GM19324 (cell line): ENCODE data around the gene ACKR2.

Experiments used
- ATAC-seq: cut with Tn5 transposase; IDR thresholded peaks from one replicate; pipeline ENCODE4 v1.9.1; 2021; ENCODE audit warnings: mild to moderate bottlenecking, moderate library complexity; ENCODE audit not compliant: unreplicated experiment, low FRiP score

Gene ACKR2

DNA sequence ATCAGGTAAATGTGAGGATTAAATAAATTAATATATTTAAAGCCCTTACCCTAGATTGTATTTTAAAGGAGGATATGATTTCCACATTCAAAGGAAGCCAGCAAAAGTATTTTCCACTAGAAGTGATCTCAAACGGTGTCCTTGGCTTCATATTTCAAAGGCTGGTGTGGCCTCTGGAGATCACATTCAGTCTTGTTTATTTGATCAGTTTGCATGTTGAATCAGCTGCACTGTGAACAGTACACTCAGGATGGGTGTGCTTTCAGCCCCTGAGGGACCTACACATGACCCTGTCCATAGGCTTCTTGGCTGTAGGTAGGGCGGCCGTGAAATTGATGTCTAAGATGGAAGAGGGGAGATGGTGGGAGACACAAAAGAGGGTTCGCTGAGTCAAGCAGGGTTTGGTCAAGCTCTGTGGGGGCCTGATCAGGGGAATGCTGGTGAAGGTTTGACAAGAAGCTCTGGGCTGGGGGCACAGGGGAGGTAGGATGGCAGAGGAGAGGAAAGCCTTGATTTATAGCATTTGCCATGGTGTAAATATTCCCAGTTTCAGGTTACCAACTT is 44.6 kb downstream of the ACKR2 start:
- no peak for ATAC-seq

DNA sequence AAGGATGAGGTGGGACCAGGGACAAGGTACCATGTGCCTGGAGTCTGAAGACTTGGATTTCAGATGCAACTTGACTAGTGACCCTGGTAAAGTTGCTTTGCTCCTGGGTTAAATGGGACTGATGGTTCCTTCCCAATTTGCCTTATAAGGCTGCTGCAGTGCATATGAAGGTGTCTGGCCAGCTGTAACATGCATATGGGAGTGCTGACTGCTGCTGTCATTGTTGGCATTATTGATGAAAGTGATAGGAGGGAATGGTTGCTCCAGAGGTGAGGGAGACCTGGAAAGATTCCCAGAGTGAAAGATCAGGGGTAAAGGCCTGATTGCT is 45.9 kb downstream of the ACKR2 start:
- no peak for ATAC-seq

DNA sequence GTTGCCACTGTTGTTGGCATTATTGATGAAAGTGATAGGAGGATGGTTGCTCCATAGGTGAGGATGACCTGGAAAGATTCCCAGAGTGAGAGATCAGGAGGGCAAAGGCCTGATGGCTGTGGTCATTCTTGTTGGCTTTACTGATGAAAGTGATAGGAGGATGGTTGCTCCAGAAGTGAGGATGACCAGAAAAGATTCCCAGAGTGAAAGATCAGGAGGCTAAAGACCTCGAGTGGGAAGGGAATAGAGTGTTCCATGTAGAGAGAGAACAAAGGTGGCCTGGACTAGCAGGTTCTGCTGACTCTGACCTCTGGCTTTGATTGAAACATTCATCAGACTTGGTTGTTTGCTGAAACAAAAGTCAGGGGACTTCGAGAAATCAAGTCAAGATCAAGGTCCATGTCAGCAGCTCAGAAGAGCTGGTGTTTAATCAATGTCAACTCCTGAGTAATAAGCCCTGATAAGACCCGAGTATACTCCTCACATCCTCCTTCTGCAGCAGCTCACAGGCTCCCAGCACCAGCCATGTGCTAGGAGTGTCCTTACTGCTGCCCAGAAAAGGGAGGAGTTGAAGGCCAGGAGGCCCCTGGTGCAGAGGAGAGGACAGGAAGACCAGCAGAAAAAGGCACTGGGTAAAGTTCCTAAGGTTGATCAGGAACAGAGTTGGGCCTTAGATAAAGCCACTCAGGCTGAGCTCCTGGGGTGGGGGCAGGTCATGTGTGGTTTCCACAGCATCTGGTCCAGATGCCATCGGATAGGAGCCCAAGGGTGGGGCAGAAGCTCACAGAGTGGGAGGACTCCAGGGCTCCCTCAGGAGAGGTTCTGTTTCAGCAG is 46.5 kb downstream of the ACKR2 start:
- no peak for ATAC-seq

GRCh38 chr3:42856544-42856943 is 47.3 kb downstream of the ACKR2 start:
- ATAC-seq, result no peak

DNA sequence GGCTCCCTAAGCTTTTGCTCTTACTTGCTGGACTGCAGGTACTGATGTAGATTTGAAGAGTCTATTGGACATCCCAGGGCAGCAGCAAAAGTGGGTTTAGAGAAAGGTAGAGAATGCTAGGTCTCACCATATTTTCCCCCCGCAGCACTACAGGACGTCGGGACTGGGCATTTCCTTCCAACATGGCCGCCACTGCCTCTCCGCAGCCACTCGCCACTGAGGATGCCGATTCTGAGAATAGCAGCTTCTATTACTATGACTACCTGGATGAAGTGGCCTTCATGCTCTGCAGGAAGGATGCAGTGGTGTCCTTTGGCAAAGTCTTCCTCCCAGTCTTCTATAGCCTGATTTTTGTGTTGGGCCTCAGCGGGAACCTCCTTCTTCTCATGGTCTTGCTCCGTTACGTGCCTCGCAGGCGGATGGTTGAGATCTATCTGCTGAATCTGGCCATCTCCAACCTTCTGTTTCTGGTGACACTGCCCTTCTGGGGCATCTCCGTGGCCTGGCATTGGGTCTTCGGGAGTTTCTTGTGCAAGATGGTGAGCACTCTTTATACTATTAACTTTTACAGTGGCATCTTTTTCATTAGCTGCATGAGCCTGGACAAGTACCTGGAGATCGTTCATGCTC is 55.2 kb downstream of the ACKR2 start:
- ATAC-seq, result no peak

DNA sequence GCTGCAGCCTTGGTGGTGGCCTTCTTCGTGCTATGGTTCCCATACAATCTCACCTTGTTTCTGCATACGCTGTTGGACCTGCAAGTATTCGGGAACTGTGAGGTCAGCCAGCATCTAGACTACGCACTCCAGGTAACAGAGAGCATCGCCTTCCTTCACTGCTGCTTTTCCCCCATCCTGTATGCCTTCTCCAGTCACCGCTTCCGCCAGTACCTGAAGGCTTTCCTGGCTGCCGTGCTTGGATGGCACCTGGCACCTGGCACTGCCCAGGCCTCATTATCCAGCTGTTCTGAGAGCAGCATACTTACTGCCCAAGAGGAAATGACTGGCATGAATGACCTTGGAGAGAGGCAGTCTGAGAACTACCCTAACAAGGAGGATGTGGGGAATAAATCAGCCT is 56.0 kb downstream of the ACKR2 start:
- no peak for ATAC-seq

DNA sequence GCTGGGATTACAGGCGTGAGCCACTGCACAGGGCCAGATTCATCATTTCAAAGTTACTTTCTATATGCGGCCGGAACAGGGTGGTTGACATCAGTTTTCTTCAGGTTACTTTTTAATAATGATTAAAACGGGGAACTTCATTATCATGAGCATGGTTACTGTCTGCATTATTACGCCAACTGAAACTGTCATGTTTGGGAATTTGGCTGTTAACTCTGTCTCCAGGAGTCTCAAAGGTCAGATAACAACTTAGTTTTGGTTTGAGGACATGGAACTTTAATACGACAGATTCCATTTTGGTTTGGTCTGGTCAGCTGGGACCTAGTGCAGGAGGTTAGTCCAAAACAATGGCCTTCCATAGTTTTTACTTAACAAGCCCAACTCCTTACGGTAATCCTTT is 57.9 kb downstream of the ACKR2 start:
- no peak for ATAC-seq

DNA sequence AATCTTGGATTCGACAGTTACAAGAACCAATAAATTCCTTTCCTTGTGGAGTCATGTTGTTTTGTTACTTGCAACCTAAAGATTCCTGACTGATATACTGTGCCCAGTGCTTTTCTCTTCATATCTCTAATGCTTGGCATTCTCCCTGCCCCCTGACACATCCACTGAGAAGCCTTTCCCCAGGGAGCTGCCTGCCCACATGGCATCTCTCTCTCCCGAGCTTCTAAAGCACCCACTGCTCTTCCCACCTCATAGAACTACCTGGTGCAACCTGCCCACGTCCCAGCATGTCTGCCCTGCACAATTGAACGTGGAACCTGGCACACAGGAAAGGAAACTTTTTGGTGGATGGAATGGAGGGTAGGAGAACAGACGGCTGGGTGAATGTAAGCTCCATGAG is 59.6 kb downstream of the ACKR2 start:
- no peak for ATAC-seq

DNA sequence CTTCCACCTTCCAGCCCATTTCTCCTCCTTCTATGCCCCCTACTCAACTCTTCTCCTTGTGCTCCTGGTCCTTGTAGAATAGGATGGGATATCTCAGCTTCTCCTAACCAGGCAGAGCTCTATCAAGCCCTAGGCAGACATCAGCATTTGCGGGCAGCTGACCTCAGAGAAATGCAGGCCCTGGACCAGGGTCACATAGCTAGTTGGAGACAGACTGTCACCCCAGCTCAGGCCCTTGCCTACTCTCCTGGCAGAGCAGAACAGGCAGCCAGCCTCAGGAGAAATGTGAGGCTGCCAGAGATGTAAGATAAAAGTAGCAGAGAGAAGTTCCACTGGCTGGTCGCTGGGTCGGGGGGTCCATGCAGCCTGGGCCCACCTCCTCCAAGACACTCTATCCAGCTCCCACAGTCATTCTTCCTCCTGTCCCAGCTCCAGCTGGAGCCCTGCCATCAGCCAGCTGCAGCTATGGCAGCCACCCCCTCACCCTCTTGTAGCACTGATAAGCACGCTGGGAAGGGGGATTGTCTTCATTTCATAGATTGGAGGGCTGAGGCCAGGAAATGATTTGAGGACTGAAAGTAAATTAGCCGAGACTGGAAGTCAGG is 62.4 kb downstream of the ACKR2 start:
- no peak for ATAC-seq

- ATAC-seq, result no peak
Measured at GRCh38 chr3:42872718-42873117, 63.5 kb downstream of the ACKR2 start.

DNA sequence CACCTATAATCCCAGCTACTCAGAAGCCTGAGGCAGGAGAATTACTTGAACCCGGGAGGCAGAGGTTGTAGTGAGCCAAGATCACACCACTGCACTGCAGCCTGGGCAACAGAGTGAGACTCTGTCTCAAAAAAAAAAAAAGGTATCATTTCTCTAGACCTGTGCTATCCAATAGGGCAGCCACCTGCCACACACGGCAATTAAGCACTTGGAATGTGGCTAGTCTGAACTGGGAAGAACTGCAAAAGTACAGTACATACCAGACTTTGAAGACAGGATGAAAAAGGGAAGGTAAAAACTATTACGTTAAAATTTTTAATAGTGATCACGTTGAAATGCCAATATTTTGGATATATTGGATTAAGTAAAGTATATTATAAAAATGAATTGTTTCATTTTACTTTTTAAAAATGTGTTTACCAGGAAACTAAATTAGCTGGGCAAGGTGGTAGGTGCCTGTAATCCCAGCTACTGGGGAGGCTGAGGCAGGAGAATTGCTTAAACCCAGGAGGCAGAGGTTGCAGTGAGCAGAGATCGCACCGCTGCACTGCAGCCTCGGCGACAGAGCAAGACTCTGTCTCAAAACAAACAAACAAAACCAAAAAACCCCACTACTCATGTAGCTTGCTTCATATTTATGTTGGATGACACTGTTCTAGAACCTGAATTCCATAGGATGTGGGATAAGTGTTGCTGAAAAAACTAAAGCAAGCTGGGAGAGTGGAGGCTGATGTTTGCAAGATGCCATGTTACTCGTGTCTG is 64.2 kb downstream of the ACKR2 start:
- ATAC-seq, result no peak

DNA sequence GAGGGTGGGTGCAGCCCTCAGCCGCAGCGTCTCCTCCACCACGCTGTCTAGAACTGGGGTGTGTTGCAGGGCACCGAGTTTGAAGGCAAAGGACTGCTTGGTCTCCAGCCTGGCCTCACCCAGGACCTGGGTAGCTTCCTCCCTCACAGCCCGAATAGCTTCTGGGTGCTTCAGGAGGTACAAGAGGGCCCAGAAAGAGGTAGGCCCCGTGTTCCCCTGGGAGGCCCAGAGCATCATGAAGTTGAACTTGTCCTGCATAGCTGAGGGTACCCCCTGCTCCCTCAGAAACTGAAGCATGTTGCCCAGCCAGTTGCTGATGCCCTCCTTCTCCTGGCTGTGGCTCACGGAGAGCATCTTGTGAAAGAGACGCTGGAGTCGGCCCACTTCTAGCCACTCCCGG is 65.5 kb downstream of the ACKR2 start:
- no peak for ATAC-seq

DNA sequence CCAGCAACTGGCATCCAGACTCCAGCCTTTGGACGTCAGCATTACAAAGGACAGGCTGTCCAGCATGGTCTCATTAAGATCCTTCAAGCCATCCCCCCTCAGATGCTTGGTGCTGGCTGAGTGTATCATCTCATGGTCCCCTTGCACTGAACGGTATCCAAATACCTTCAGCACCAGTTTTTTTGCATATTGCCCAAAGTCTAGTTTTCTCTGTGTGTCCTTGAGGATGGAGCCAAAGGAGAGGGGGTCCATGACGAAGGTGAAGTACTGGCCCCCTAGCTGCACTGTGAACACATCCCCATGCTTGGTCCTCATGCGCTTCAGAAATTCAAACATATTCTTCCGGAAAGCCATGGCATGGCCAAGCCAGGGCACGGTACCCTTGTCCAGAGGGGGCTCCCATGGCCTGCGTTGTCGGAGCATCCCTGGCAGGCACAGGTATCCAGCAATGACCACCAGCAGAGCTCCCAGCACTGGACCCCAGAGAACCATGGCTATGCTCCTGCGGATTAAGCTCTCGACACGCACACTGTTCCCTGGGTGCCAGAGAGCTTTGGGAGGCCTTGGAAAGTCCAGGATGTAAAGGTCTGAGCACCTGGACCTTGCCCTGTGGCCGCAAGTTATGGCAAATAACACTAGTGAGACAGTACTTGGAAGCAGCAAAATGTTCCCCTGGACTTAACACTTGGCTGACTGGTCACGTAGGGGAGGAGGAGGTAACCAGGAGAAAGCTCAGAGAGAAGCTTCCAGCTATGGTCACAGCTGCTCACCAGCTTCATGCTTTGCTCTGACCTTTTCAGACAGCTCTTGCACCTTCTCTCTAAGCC is 66.3 kb downstream of the ACKR2 start, which contains the start of gene CYP8B1:
TSS of gene CYP8B1 (minus strand) at position 555 of the 827 bp plus-strand sequence. CDS start at position 492, 63 bp downstream.
- ATAC-seq, result no peak

GRCh38 chr3:42876401-42876800 is 67.2 kb downstream of the ACKR2 start:
- ATAC-seq, result no peak

- ATAC-seq, result no peak
Measured at GRCh38 chr3:42876940-42877720, 67.9 kb downstream of the ACKR2 start.

DNA sequence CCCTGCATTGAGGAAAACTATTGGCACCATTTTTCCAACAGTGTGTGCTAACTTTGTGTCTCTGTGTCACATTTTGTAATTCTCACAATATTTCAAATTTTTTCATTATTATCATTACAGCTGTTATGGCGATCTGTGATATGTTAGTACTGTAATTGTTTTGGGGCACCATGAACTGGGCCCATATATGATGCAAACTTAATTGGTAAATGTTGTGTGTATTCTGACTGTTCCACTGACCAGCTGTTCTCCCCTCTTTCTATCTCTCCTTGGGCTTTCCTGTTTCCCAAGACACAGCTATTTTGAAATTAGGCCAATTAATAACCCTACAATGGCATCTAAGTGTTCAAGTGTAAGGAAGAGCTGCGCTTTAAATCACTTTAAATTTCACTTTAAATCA is 68.6 kb downstream of the ACKR2 start:
- no peak for ATAC-seq

GRCh38 chr3:42880183-42880582 is 70.9 kb downstream of the ACKR2 start:
- ATAC-seq, result no peak

DNA sequence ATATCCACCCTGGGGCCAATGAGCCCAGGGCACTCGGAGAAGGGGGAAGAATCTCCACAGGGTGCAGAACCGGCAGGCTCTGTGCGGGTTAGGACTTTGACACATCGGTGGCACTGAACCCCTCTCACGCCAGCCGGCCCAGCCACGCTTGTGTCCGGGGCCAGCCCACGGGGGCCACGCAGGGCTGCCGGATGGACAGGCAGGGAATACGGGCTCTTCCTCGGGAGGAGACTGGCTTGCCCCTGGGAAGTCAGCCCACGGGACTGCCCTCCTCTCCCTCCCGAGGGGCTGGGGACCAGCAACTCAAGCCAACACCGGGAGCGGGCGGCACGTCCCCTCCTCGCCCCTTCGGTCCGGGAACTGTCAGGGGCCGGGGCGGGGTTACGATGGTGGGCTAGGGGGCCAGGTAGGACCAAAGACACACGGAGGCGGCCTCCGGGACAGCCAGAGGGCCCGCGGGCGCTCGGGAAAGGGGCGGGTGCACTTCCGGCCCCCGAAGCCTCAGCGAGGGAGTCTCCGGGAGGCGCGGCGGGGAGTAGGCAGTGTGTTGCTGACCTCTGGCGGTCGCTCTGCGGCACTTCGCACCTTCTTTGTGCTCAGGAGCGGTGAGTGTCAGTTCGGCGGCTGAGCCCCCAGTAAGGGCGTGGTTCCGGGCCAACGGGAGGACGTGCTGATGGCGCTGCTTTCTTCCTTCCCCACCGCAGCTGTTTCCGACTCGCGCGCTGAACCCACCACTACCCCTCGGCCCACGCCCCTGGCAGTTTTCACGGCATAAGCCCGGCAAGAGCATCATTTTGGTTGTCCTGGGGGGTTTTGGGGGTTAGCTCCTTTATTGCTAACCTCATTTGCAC is 71.6 kb downstream of the ACKR2 start:
- peak; percentile 92 for ATAC-seq
